Loucy (cell line): ENCODE results near the gene H1-8.

Source experiments
- CTCF ChIP-seq: fragments of 200-600 bp; sonication (generic); conservative IDR thresholded peaks from 2 replicates; pipeline ENCODE4 v1.5.1; 2014; ENCODE audit warnings: mild to moderate bottlenecking, antibody characterized with exemption, low read length
- EZH2phosphoT487 ChIP-seq: fragments of 200-600 bp; IDR thresholded peaks from 2 replicates; pipeline ENCODE4 v1.6.1; 2018; ENCODE audit warnings: antibody characterized with exemption, mild to moderate bottlenecking, moderate library complexity, borderline replicate concordance

DNA sequence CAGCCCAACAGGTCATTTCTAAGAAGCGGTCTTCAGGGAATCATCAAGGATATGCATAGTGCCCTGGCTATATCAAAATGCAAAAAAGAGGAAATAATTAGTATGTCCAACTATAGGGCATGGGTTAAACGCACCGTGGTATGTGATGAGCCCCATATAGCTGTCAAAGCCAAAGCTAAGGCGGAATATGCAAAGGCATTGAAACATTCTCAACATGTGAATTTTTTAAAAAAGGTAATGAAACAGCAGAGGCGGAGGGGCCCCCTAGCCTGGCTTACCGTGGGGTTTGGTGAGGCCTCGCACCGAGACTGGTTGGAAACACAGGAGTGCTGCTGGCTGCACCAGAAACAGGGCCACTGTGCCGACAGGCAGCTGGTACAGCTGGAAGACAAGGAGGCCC lies 40.3 kb downstream of the H1-8 start:
- no peak for TF ChIP-seq CTCF
- no peak for TF ChIP-seq EZH2phosphoT487
